MCF 10A (cell line): ENCODE data around the gene SP9. TPM values are rescaled to one million over a fixed set of nuclear protein-coding genes. Genes with fewer than 3 reads are reported as not detected.

ENCODE experiments used
- BruUV-seq: library from RNA; stranded (reverse); fragments of 400-500 nt; replicated peaks from 2 replicates; lab custom pipeline; 2021; lab: Mats Ljungman, UMichigan
- CTCF ChIA-PET: fragments of 300-600 bp; sonication (Branson Sonifier 250); formaldehyde crosslinking; extraction: SDS; loops from one replicate; lab custom pipeline; 2021; ENCODE audit warnings: antibody characterized with exemption, inconsistent platforms; lab: Yijun Ruan, JAX
- POLR2A ChIA-PET: fragments of 300-600, 350-650 bp; sonication (Branson Sonifier 250); formaldehyde crosslinking; extraction: SDS; loops from one replicate; lab custom pipeline; 2020; ENCODE audit warnings: antibody characterized with exemption, inconsistent platforms; lab: Yijun Ruan, JAX
- DNase-seq: peaks from one replicate; pipeline ENCODE4 v3.0.0-alpha.2; 2018; ENCODE audit not compliant: unreplicated experiment
- H3K27ac Mint-ChIP-seq: one replicate; pipeline ENCODE4 v1.8.0; 2022; ENCODE audit warnings: mild to moderate bottlenecking, low read depth, mixed read lengths; ENCODE audit not compliant: unreplicated experiment
- H3K27me3 Mint-ChIP-seq: one replicate; pipeline ENCODE4 v1.8.0; 2022; ENCODE audit warnings: mixed read lengths; ENCODE audit not compliant: insufficient read depth, unreplicated experiment
- H3K36me3 Mint-ChIP-seq: one replicate; pipeline ENCODE4 v1.8.0; 2022; ENCODE audit warnings: mild to moderate bottlenecking, moderate library complexity, mixed read lengths; ENCODE audit not compliant: insufficient read depth, unreplicated experiment
- H3K4me1 Mint-ChIP-seq: one replicate; pipeline ENCODE4 v1.8.0; 2022; ENCODE audit warnings: mixed read lengths; ENCODE audit not compliant: insufficient read depth, unreplicated experiment
- H3K4me3 Mint-ChIP-seq: one replicate; pipeline ENCODE4 v1.8.0; 2022; ENCODE audit warnings: mild to moderate bottlenecking, moderate library complexity, mixed read lengths; ENCODE audit not compliant: unreplicated experiment
- H3K9me3 Mint-ChIP-seq: one replicate; pipeline ENCODE4 v1.8.0; 2022; ENCODE audit warnings: mixed read lengths; ENCODE audit not compliant: unreplicated experiment
- CTCF ChIP-seq: fragments of 200-600 bp; IDR thresholded peaks from one replicate; pipeline ENCODE4 v1.8.0; 2022; ENCODE audit warnings: antibody characterized with exemption, mild to moderate bottlenecking; ENCODE audit not compliant: unreplicated experiment
- intact Hi-C: fragments of 100-400 bp; cut with micrococcal nuclease; formaldehyde crosslinking; loops from 2 replicates; pipeline ENCODE4 v1.14.1; 2022
- total RNA-seq: library from RNA; stranded (reverse); gene quantifications from 2 replicates; pipeline ENCODE4 v1.2.3, GENCODE V29; 2022

The SP9 gene
- total RNA-seq, 1 experiment from 2014 or later: not detected

GRCh38 chr2:174330945-174331594 lies 3.7 kb upstream of the SP9 start:
- H3K27me3 Mint-ChIP-seq: peaks cover 8% of the 10 kb centered on the region
- BruUV-seq: no TSS peak
- H3K4me3 Mint-ChIP-seq: no peak overlapping the region
- intact Hi-C loops: no loop called here
- no peak for TF ChIP-seq CTCF
- POLR2A ChIA-PET: interaction anchor here (1.1 to 1.3 kb wide), 2 partner anchors 67 to 82 kb away, joined by 4 read pairs; no protein-coding TSS in a partner anchor
- no peak overlapping the region for H3K27ac Mint-ChIP-seq
- CTCF ChIA-PET: interaction anchor here (0.6 to 1.8 kb wide), 4 partner anchors 10 to 982 kb away, joined by 3 to 7 read pairs (median 3); no protein-coding TSS in a partner anchor
- no peak for DNase-seq
- H3K9me3 Mint-ChIP-seq: no peaks in the 10 kb centered on the region
- peaks cover 6% of the 10 kb centered on the region for H3K36me3 Mint-ChIP-seq
- H3K4me1 Mint-ChIP-seq: no peaks in the 10 kb centered on the region

GRCh38 chr2:174331595-174332216 lies 3.0 kb upstream of the SP9 start:
- no peaks in the 10 kb centered on the region for H3K9me3 Mint-ChIP-seq
- DNase-seq: no peak
- H3K27ac Mint-ChIP-seq: no peak overlapping the region
- H3K36me3 Mint-ChIP-seq: peaks cover 6% of the 10 kb centered on the region
- CTCF ChIA-PET: interaction anchor here (0.5 to 1.8 kb wide), 4 partner anchors 9 to 983 kb away, joined by 3 to 7 read pairs (median 4); no protein-coding TSS in a partner anchor
- POLR2A ChIA-PET: interaction anchor here (1.1 to 1.3 kb wide), 2 partner anchors 68 to 82 kb away, joined by 4 read pairs; no protein-coding TSS in a partner anchor
- intact Hi-C loops: no loop called here
- no peak overlapping the region for H3K4me3 Mint-ChIP-seq
- TF ChIP-seq CTCF: no peak
- no peaks in the 10 kb centered on the region for H3K4me1 Mint-ChIP-seq
- H3K27me3 Mint-ChIP-seq: peaks cover 8% of the 10 kb centered on the region
- no TSS peak for BruUV-seq

- ChIA-PET CTCF (interaction anchor here (0.5 to 1.8 kb wide), 4 partner anchors 8 to 983 kb away, joined by 3 to 7 read pairs (median 4); no protein-coding TSS in a partner anchor), POLR2A (interaction anchor here (1.1 to 1.3 kb wide), 2 partner anchors 69 to 83 kb away, joined by 4 read pairs; no protein-coding TSS in a partner anchor)
- TF ChIP-seq CTCF: no peak
- no peak for DNase-seq
- Mint-ChIP-seq H3K27ac (no peak overlapping the region), H3K9me3 (no peaks in the 10 kb centered on the region), H3K4me3 (no peak overlapping the region), H3K4me1 (no peaks in the 10 kb centered on the region), H3K36me3 (peaks cover 5% of the 10 kb centered on the region), H3K27me3 (peaks cover 8% of the 10 kb centered on the region)
- no TSS peak for BruUV-seq
- intact Hi-C loops: no loop called here
These were observed 2.4 kb upstream of the SP9 start for GRCh38 chr2:174332217-174332963.

GRCh38 chr2:174333017-174333371 lies 1.8 kb upstream of the SP9 start:
- no TSS peak for BruUV-seq
- CTCF ChIA-PET: no interaction called here
- Mint-ChIP-seq H3K27ac (no peak overlapping the region), H3K9me3 (no peaks in the 10 kb centered on the region), H3K27me3 (peaks cover 8% of the 10 kb centered on the region), H3K36me3 (no peaks in the 10 kb centered on the region), H3K4me3 (no peak overlapping the region), H3K4me1 (no peaks in the 10 kb centered on the region)
- DNase-seq: no peak
- POLR2A ChIA-PET: no interaction called here
- intact Hi-C loops: no loop called here
- no peak for TF ChIP-seq CTCF
